Measurements from ENCODE around the gene SHISA7. TPM values are rescaled to one million over a fixed set of nuclear protein-coding genes. Genes with fewer than 3 reads are reported as not detected.

SHISA7 gene
- total and polyA plus RNA-seq, 11 donors, result not detected

DNA sequence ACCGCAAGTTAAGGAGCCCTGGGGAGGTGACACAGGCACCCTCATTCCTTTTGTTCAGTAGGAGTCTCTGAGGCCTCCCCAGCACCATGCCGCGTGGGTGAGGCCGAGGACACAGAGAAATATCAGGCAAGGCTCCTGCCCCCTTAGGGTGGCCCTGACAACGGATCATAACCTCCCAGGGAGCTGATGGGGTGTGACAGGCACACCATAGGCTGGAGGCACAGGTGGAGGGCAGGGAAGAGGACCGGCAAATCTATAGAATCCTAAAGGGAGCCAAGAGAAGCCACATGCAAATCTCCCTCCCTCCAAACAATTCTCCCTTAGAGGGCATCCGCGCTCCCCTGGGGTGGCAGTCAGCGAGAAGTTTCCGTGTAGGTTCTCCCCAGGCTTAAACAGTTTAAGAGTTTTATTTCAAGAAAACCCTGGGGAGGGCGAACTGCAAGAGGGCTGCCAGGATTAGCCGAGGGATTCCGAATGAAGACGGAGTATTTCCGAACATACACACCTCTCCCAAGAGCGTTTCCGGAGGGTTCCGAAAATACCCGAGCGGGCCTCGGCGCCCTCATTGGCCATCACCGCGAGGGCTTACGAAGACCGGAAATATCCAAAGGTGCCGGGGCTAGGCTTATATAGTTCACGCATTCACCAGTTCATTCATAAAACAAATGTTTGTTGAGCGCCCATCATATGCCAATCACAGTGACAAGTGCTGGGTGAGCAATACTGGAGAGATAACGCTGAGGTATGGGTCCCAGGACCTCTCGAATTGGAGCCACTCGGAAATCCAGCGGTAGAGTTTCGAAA, 58.0 kb downstream of the SHISA7 start:
- intact Hi-C loops (cut with DNase I), result loop anchor here in 7 of 10 donors (1.0 to 10.0 kb wide), 10 partner anchors 23 to 250 kb away; partner anchors contain the start of genes KMT5C (in 3 of the 7), BRSK1 (in 1 of the 7), HSPBP1 (in 1 of the 7) and PPP6R1 (in 1 of the 7)
- peak overlapping the region; percentile 48 to 87 (median 78) for H3K4me3 ChIP-seq
- no peak for TF ChIP-seq POLR2A (IDR thresholded peaks at IDR 0.05)
- TF ChIP-seq, protein P1, sequence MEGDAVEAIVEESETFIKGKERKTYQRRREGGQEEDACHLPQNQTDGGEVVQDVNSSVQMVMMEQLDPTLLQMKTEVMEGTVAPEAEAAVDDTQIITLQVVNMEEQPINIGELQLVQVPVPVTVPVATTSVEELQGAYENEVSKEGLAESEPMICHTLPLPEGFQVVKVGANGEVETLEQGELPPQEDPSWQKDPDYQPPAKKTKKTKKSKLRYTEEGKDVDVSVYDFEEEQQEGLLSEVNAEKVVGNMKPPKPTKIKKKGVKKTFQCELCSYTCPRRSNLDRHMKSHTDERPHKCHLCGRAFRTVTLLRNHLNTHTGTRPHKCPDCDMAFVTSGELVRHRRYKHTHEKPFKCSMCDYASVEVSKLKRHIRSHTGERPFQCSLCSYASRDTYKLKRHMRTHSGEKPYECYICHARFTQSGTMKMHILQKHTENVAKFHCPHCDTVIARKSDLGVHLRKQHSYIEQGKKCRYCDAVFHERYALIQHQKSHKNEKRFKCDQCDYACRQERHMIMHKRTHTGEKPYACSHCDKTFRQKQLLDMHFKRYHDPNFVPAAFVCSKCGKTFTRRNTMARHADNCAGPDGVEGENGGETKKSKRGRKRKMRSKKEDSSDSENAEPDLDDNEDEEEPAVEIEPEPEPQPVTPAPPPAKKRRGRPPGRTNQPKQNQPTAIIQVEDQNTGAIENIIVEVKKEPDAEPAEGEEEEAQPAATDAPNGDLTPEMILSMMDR (IDR thresholded peaks at IDR 0.05), result peak in 1 of 12 donors; percentile 11
- peaks cover 14 to 58% (median 41%) of the 10 kb centered on the region in 12 donors for H3K4me1 ChIP-seq
- no peaks in the 10 kb centered on the region for H3K27me3 ChIP-seq
- DNase-seq (peak; percentile 95 to 97 (median 97)), ATAC-seq (peak; percentile 85 to 91 (median 90))
- WGBS, 4 donors, result 2 to 7% (median 6%) methylated on average over 31 to 34 of the region's 34 CpGs
- peak overlapping the region; percentile 79 to 97 (median 94) for H3K27ac ChIP-seq
- H3K36me3 ChIP-seq, result peaks cover 0 to 34% (median 31%) of the 10 kb centered on the region in 9 donors
- H3K9me3 ChIP-seq, result no peaks in the 10 kb centered on the region

DNA sequence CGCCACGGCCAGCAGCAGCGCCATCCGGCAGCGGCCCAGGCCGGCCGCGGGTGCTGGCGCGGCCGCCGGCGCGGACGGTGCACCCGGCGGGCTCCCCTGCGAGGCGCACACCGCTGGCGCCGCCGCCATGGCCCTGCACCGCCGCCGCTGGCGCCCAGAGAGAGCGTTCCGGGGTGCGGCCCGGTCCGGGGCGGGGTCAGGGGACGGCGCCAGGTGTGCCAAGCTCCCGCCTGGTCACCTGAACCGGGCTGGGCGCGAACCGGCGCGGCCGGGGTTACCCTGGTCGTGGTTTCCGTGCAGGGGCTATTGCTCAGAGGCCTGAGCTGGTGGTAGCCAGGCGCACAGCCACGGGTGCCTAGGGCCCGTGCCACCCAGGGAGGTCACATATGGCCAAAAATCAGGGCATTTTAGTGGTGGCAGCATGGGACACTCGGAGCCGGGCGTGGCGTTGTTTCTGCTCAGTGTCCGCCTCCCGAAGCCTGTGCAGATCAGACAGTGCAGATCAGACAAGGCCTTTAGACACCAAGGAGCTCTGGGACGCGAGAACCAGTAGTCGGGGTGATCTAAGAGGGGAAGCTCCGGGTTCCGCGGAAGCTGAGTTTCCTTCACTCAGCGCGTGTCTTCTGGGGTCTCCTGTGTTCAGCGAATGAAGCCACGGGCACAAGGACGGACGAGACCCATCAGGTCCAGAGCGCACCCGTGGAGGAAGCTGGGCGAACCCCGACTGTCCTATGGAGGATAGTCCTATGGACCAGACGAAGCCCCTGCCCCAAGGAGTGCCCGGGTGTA, 58.8 kb downstream of the SHISA7 start, which contains the start of gene TMEM238:
Gene TMEM238 (minus strand): TSS at position 162 of the 789 bp plus-strand sequence. CDS start 33 bp downstream, at position 129.
- Histone ChIP-seq H3K27me3 (no peaks in the 10 kb centered on the region), H3K9me3 (no peaks in the 10 kb centered on the region), H3K36me3 (peaks cover 0 to 27% (median 24%) of the 10 kb centered on the region in 9 donors), H3K27ac (peak within 1 kb of the TSS; percentile 79 to 97 (median 94)), H3K4me1 (peaks cover 14 to 52% (median 37%) of the 10 kb centered on the region in 12 donors), H3K4me3 (peak within 1 kb of the TSS; percentile 48 to 87 (median 78))
- ATAC-seq (peak in 1 of 4 donors; percentile 1), DNase-seq (peak in 4 of 5 donors; percentile 29 to 78 (median 49))
- TF ChIP-seq, protein P1 (IDR thresholded peaks at IDR 0.05), result no peak
- TF ChIP-seq POLR2A (IDR thresholded peaks at IDR 0.05), result no peak
- intact Hi-C loops (cut with DNase I), result loop anchor here in 7 of 10 donors (2.0 to 10.0 kb wide), 7 partner anchors 24 to 250 kb away; partner anchors contain the start of genes BRSK1 (in 1 of the 7), HSPBP1 (in 1 of the 7) and KMT5C (in 1 of the 7)
- WGBS, 4 donors, result 19 to 65% (median 26%) methylated on average over 28 to 72 of the region's 72 CpGs

DNA sequence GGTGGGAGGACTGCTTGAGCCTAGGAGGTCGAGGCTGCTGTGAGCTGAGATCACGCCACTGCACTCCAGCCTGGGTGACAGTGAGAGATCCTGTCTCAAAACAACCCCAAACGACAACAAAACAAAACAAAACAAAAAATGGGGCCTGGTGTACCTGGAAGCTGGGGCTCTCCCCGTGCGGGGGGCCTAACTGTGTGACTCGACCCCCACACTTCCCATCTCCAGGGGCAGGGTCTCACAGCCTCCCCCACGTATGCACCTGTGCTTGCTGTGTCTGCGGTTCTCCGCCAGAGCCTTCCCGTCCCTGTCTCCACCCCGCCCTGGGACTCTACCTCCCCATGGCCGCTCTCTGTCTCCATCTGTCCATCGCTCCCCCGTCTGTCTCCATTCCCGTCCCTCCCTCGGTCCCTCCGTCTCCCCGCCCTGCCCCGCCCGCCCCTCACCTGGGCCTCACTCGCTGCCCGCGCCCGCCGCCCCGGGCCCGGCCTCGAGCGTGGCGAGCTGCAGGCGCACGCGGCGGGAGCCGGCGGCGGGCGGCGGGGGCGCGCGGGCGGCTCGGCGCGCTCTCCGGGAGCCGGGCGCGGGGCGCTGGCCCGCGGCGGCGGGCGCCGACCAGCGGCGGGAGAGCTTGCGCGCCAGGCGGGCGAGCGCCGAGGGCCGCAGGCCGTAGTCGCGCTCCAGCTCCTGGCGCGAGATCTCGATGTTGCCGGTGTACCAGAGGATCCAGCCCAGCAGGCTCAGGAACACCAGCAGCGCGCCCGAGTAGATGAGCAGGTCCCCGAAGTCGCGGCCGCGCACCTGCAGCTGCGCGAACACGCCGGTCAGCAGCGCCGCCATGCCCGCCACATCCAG, 59.6 kb downstream of the SHISA7 start:
- DNase-seq (peak; percentile 39 to 76 (median 53)), ATAC-seq (peak in 1 of 4 donors; percentile 4)
- 5 to 13% (median 5%) methylated on average over 23 to 88 of the region's 88 CpGs for WGBS, 4 donors
- H3K9me3 ChIP-seq, result no peaks in the 10 kb centered on the region
- intact Hi-C loops (cut with DNase I), result loop anchor here in 8 of 10 donors (2.0 to 10.0 kb wide), 8 partner anchors 25 to 251 kb away; partner anchors contain the start of genes BRSK1 (in 1 of the 8), HSPBP1 (in 1 of the 8) and KMT5C (in 1 of the 8)
- peak overlapping the region in 10 of 12 donors; percentile 85 to 97 (median 94) for H3K27ac ChIP-seq
- peaks cover 14 to 45% (median 34%) of the 10 kb centered on the region in 12 donors for H3K4me1 ChIP-seq
- peaks cover 0 to 19% (median 16%) of the 10 kb centered on the region in 9 donors for H3K36me3 ChIP-seq
- TF ChIP-seq, protein P1 (IDR thresholded peaks at IDR 0.05), result peak in 7 of 12 donors; percentile 17 to 53 (median 35)
- TF ChIP-seq POLR2A (IDR thresholded peaks at IDR 0.05), result no peak
- no peaks in the 10 kb centered on the region for H3K27me3 ChIP-seq
- H3K4me3 ChIP-seq, result peak overlapping the region in 11 of 12 donors; percentile 24 to 87 (median 74)

All from heart left ventricle (tissue), 16 donors.